ENCODE results near the gene EPOP. TPM values are rescaled to one million over a fixed set of nuclear protein-coding genes. Genes with fewer than 3 reads are reported as not detected.
A peak's percentile ranks its signal among the peaks of the same experiment; 100 is the strongest.

EPOP gene
- total and polyA plus RNA-seq, 2 of the 13 experiments (the other 11 are each of a cell fraction or from before 2014, with no cell fraction given) = 14.7 to 37.8 TPM

DNA sequence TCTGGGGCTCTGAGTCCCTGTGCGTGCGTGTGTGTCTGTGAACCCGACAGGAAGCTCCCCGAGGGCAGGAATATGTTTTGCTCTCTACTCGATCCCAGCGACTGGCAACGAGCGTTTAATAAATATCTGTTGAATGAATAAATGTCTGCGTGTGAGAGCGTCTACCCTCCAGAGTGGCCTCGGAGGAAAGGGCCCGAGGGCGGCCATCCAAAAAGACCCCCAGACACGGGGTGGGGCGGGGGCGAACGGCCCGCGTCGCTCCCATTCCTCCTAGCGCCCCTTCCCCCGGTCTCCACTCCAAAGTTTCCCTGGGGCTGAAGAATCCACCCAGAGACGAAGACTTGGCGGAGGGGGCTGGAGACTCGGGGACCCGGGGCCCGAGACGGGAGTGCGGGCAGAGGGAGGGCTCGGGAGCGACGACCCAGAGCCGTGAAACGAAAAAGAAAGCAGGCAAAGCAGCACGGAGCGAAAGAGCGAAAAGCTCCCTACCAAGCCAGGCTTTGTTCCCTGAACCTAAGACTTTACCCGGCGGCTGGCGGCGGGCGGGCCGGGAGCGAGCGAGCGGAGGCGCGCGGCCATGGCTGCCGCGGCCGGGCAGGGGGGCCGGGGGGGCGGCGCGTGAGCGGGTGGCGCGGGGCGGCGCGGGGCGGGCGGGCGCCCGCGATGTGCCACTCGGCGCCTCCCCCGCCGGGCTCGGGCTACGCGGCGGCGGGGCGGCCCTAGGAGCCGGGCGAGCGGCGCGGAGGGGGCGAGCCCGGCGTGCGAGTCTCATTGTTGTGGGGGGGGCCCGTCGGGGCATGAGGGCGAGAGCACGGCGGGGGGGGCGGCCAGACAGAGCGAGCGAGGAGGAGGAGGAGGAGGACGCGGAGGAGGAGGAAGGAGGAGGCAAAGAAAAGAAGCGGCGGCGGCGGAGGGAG is 30.1 kb upstream of the EPOP start, which contains the start of gene MLLT6 (continued):
- no peak for TF ChIP-seq SUZ12 (IDR thresholded peaks at IDR 0.05; ENCODE audit: low read depth, low read length)
- TF ChIP-seq BRD4 (CRISPR knock-in tag; IDR thresholded peaks at IDR 0.05) = peak; percentile 88
- TF ChIP-seq ZNF326 (CRISPR knock-in tag; IDR thresholded peaks at IDR 0.05; ENCODE audit: borderline replicate concordance) = no peak
- no peak for TF ChIP-seq ZNF274 (CRISPR knock-in tag; IDR thresholded peaks at IDR 0.05)
- no peak for TF ChIP-seq TRAFD1 (CRISPR knock-in tag; IDR thresholded peaks at IDR 0.05; ENCODE audit: borderline replicate concordance)
- TF ChIP-seq, protein P1, sequence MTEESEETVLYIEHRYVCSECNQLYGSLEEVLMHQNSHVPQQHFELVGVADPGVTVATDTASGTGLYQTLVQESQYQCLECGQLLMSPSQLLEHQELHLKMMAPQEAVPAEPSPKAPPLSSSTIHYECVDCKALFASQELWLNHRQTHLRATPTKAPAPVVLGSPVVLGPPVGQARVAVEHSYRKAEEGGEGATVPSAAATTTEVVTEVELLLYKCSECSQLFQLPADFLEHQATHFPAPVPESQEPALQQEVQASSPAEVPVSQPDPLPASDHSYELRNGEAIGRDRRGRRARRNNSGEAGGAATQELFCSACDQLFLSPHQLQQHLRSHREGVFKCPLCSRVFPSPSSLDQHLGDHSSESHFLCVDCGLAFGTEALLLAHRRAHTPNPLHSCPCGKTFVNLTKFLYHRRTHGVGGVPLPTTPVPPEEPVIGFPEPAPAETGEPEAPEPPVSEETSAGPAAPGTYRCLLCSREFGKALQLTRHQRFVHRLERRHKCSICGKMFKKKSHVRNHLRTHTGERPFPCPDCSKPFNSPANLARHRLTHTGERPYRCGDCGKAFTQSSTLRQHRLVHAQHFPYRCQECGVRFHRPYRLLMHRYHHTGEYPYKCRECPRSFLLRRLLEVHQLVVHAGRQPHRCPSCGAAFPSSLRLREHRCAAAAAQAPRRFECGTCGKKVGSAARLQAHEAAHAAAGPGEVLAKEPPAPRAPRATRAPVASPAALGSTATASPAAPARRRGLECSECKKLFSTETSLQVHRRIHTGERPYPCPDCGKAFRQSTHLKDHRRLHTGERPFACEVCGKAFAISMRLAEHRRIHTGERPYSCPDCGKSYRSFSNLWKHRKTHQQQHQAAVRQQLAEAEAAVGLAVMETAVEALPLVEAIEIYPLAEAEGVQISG (CRISPR knock-in tag; IDR thresholded peaks at IDR 0.05) = peak; percentile 40; the same call in 1 of the 2 replicates
- TF ChIP-seq, protein P2, sequence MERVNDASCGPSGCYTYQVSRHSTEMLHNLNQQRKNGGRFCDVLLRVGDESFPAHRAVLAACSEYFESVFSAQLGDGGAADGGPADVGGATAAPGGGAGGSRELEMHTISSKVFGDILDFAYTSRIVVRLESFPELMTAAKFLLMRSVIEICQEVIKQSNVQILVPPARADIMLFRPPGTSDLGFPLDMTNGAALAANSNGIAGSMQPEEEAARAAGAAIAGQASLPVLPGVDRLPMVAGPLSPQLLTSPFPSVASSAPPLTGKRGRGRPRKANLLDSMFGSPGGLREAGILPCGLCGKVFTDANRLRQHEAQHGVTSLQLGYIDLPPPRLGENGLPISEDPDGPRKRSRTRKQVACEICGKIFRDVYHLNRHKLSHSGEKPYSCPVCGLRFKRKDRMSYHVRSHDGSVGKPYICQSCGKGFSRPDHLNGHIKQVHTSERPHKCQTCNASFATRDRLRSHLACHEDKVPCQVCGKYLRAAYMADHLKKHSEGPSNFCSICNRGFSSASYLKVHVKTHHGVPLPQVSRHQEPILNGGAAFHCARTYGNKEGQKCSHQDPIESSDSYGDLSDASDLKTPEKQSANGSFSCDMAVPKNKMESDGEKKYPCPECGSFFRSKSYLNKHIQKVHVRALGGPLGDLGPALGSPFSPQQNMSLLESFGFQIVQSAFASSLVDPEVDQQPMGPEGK (CRISPR knock-in tag; IDR thresholded peaks at IDR 0.05) = peak; percentile 89
- no peak for TF ChIP-seq SP5 (CRISPR knock-in tag; IDR thresholded peaks at IDR 0.05; ENCODE audit: borderline replicate concordance, low read depth)
- TF ChIP-seq PAF1 (CRISPR knock-in tag; IDR thresholded peaks at IDR 0.05) = no peak
- TF ChIP-seq ZNF556 (CRISPR knock-in tag; IDR thresholded peaks at IDR 0.05; ENCODE audit: borderline replicate concordance) = no peak
- no peak for TF ChIP-seq EHMT2 (IDR thresholded peaks at IDR 0.05; ENCODE audit: borderline replicate concordance, low read depth, low read length)
- no peak; the same call in 1 of the 2 replicates for TF ChIP-seq PHF8 (CRISPR knock-in tag; IDR thresholded peaks at IDR 0.05)
- TF ChIP-seq, protein P3, sequence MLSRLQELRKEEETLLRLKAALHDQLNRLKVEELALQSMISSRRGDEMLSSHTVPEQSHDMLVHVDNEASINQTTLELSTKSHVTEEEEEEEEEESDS (CRISPR knock-in tag; IDR thresholded peaks at IDR 0.05; ENCODE audit: borderline replicate concordance) = no peak
- no peak; the same call in 1 of the 2 replicates for TF ChIP-seq BHLHE40 (IDR thresholded peaks at IDR 0.05; ENCODE audit: low read length)
- TF ChIP-seq HNF4G (IDR thresholded peaks at IDR 0.05; ENCODE audit: borderline replicate concordance, low read depth, low read length) = no peak
- TF ChIP-seq HNF4G (CRISPR knock-in tag; IDR thresholded peaks at IDR 0.05; ENCODE audit: borderline replicate concordance, low read depth) = no peak
- TF ChIP-seq JDP2 (CRISPR knock-in tag; IDR thresholded peaks at IDR 0.05; ENCODE audit: borderline replicate concordance) = no peak
- TF ChIP-seq ZNF615 (CRISPR knock-in tag; IDR thresholded peaks at IDR 0.05; ENCODE audit: borderline replicate concordance) = no peak
- TF ChIP-seq, protein P4, sequence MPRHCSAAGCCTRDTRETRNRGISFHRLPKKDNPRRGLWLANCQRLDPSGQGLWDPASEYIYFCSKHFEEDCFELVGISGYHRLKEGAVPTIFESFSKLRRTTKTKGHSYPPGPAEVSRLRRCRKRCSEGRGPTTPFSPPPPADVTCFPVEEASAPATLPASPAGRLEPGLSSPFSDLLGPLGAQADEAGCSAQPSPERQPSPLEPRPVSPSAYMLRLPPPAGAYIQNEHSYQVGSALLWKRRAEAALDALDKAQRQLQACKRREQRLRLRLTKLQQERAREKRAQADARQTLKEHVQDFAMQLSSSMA (CRISPR knock-in tag; IDR thresholded peaks at IDR 0.05) = no peak
- TF ChIP-seq HNRNPH1 (optimal IDR thresholded peaks at IDR 0.05; ENCODE audit: low read depth, low read length) = no peak
